Esophagus squamous epithelium (tissue), 4 donors: ENCODE data around the gene DNM3.

Experiments used
- CTCF ChIP-seq, 6 experiments: fragments of 450-650 bp in 4 of 6; fragments of 200-600 bp in 2 of 6; sonication (generic) in 2 of 6; IDR thresholded peaks; one replicate each; pipeline ENCODE4 v1.5.1; 2016 to 2019; ENCODE audit warnings: antibody characterized with exemption in 6 of 6, mild to moderate bottlenecking in 4 of 6, moderate library complexity in 4 of 6
- POLR2A ChIP-seq, 4 donors: fragments of 450-650 bp; IDR thresholded peaks; one replicate each; pipeline ENCODE4 v1.6.1; 2017; ENCODE audit warnings: antibody characterized with exemption in 4 of 4, mild to moderate bottlenecking in 4 of 4, moderate library complexity in 3 of 4

GRCh38 chr1:172425339-172425738 is 584.0 kb downstream of the DNM3 start:
- TF ChIP-seq CTCF (IDR thresholded peaks at IDR 0.05) (no peak), POLR2A (IDR thresholded peaks at IDR 0.05) (no peak)
